NCI-H748 (cell line): ENCODE measurements around the gene HYDIN.

Source experiments
- DNase-seq: peaks from one replicate; lab custom pipeline; 2025; ENCODE audit not compliant: unreplicated experiment; lab: John Stamatoyannopoulos, UW

Gene HYDIN

DNA sequence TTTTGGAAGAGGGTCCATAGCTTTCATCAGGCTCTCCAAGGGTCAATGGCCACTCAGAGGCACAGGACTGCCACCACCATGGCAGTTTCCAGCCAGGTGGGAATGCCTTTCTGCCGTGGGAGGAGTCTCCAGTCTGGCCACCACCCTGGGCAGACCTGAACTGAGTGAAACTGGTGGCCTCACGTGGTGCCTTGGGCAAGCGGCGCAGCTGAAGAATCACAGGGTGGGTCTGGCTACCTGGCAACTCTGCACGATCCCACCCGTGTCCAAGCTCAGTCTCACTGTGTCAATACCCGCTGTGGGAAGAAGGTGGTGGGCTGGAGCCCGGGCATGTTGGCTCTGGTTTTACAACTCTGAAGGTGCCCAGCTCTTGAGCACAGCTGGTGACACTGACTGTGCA lies 461.4 kb downstream of the HYDIN start:
- no peak for DNase-seq

DNA sequence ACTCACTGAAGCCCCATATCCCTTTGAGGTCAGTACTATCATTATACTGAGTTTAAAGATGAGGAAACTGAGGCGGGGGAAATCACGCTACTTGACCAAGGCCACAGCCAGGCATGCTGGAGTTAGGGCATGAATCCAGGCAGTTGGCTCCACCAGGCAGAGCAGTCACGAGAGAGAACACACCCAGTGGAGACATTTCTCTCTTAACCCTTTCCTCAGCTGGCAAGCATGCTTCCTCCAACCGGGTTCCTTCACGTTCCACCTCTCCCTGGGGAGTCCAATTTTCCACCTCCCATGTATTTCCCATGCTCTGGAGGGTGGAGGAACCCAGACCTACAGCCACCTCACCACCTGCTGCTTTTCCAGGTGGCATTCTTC lies 462.3 kb downstream of the HYDIN start:
- no peak for DNase-seq

DNA sequence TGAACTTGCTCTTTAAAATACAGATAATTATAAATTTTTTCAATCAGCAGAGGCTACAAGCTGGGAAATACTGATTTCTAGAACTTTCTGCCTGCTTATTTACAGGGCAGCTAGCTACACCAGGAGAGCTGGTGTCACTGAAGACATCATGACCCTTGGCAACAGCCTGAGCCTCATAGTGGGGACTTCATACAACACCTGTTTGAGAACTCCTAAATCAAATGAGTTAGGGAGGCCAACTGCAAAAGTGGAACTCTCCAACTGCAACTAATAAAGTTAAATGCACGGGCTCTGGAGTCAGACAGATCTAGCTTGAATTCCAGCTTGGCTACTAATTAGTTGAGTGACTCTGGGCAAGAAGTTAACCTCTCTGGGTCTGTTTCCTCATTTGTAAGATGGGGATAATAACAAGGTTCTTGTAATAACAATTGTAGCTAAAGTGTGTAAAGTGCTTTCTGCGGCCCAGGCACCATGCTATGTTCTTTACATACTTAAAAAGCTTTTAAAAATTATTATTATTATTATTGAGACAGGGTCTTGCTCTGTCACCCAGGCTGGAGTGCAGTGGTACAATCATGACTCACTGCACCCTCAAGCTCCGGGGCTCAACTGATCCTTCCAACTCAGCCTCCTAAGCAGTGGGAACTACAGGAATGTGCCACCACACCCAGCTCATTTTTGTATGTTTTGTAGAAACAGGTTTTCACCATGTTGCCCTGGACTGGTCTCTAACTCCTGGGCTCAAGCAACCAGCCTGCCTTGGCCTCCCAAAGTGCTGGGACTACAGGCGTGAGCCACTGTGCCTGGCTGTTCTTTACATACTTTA lies 462.9 kb downstream of the HYDIN start:
- DNase-seq, result no peak

GRCh38 chr16:70766658-70767057 lies 463.9 kb downstream of the HYDIN start:
- DNase-seq, result no peak

- no peak for DNase-seq
Observed at GRCh38 chr16:70766176-70766575, 464.3 kb downstream of the HYDIN start.

DNA sequence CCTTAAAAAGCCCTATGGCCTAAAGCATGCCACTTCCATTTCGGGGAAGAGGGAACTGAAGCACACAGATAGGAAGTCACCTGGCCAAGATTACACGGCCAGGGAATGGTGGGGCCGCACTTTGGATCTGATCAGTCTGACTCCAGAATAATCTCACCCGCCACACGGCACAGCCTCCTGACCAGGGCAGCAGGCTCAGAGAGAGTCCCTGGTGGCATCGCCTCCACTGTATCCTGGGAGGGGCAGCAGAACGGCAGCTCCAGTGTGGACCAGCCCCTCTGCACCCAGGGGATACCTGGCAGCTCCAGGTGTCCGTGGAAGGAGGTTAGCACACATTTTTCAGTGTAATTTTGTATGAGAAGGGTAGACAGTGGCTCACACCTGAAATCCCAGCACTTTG lies 465.0 kb downstream of the HYDIN start:
- DNase-seq, result no peak

DNA sequence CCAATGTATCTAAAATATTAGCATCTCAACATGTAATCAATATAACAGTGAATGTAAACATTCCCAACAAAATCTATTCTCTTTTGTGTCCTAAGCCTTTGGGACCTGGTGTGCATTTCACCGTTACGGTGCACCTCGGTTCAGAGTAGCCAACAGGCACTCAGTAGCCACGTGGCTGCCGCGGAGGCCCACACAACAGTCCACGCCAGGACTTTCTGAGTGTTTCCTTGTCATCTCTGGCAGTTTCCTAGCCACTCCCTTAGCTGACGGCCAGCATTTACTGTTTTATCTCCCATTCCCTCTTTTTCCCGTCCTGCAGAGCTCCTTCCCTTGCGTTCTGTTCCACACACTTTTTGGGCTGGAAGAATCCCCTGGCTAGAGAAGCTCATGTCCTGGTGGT lies 465.9 kb downstream of the HYDIN start:
- no peak for DNase-seq

DNA sequence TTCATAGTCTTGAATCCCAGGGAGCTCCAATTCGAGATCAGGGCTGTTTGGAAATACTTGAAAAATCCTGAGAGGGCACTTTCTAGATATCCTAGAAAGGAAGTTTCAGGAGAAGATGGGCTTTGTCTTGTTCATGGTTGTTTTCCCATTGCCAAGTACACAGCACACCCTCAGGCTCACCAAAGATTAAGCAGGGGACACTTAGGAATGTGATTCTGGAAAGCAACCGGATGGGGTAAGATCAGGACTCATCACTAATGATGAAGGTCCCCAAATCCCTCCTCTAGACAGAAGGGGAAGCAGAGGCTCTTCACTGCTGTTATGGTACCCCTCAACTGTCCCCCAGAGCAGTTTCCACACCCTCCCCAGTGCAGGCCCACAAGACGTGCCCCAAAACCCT lies 470.3 kb downstream of the HYDIN start:
- no peak for DNase-seq

GRCh38 chr16:70759666-70760065 lies 470.9 kb downstream of the HYDIN start:
- DNase-seq, result no peak

DNA sequence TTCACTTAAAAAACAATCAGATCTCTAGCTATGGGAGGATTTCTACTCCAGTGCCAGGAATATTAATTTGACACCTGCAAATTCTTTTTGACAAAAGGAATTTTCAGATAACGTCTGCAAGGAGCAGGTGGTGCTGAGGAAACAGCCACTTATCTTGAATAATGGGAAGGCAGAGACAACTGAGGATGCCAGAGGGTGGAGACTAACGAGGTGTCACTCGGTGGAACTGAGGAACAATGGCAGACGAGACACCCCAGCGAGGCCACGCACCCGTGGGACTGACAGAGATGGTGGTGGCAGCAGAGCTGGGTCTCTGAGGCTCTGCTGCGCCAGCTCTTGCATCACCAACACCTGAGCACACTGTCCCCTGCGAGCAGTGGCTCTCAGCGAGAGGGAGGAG lies 471.7 kb downstream of the HYDIN start:
- DNase-seq, result no peak
